HG02798 (cell line): ENCODE data around the gene CA9.
"Not testable (repeated sequence)": the region's sequence is repeated elsewhere in the genome, so short reads cannot be mapped to it uniquely, and the experiment has no call there.

Experiments
- ATAC-seq: cut with Tn5 transposase; IDR thresholded peaks from one replicate; pipeline ENCODE4 v1.9.1; 2021; ENCODE audit warnings: mild to moderate bottlenecking; ENCODE audit not compliant: unreplicated experiment, poor library complexity

CA9 gene

GRCh38 chr9:35673132-35674024 is at the start of gene CA9:
CA9 (plus strand) TSS chr9:35673928; CDS start chr9:35673960, 32 bp downstream.
- no peak for ATAC-seq

- ATAC-seq = no peak
These were observed 46.2 kb upstream of the CA9 start for GRCh38 chr9:35627575-35627974.

- ATAC-seq = no peak
These were observed 45.2 kb upstream of the CA9 start for GRCh38 chr9:35628389-35628991.

GRCh38 chr9:35629597-35629996 is 44.1 kb upstream of the CA9 start:
- no peak for ATAC-seq

- ATAC-seq = no peak
These were observed 38.0 kb upstream of the CA9 start for GRCh38 chr9:35635730-35636129.

GRCh38 chr9:35636135-35636876 is 37.4 kb upstream of the CA9 start:
- ATAC-seq = no peak

- not testable (repeated sequence) for ATAC-seq
These were observed 36.9 kb upstream of the CA9 start for GRCh38 chr9:35636877-35637246.

GRCh38 chr9:35637427-35637955 is 36.2 kb upstream of the CA9 start:
- not testable (repeated sequence) for ATAC-seq

- ATAC-seq = not testable (repeated sequence)
These were observed 35.0 kb upstream of the CA9 start for GRCh38 chr9:35638751-35639150.

- ATAC-seq = not testable (repeated sequence)
These were observed 34.5 kb upstream of the CA9 start for GRCh38 chr9:35639225-35639624.

- no peak for ATAC-seq
These were observed 34.1 kb upstream of the CA9 start for GRCh38 chr9:35639631-35640030.

- ATAC-seq = not testable (repeated sequence)
These were observed 33.3 kb upstream of the CA9 start for GRCh38 chr9:35640431-35640830.

- ATAC-seq = not testable (repeated sequence)
These were observed 32.2 kb upstream of the CA9 start for GRCh38 chr9:35641478-35641877.

GRCh38 chr9:35643046-35643445 is 30.7 kb upstream of the CA9 start:
- ATAC-seq = no peak

GRCh38 chr9:35645736-35646135 is 28.0 kb upstream of the CA9 start:
- not testable (repeated sequence) for ATAC-seq

- ATAC-seq = no peak
These were observed 27.6 kb upstream of the CA9 start for GRCh38 chr9:35646153-35646532.

- ATAC-seq = peak; percentile 88
These were observed 27.0 kb upstream of the CA9 start for GRCh38 chr9:35646533-35647265.

GRCh38 chr9:35649431-35650340 is 24.0 kb upstream of the CA9 start:
- no peak for ATAC-seq
